Measurements from ENCODE around the gene NFATC1.

NFATC1 gene

DNA sequence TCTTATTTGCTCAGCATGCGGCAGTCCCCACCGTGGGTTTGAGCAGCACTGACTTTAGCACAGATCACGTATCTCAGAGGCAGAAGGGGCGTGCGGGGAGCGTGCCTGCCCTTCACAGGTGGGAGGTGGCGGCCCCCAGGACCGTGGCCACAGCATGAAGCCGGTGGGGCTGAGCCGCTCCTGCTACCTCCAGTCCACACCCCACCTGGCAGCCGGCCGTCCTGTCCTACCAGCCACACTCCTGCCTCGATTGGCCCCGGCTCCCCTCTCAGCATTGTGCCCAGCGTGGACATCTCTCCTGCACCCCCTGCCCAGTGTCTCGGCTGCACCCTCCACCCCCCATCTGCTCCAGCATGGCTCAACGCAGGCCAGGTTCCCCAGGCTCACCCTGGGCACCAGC is 73.6 kb downstream of the NFATC1 start:
- TF ChIP-seq, protein P1, sequence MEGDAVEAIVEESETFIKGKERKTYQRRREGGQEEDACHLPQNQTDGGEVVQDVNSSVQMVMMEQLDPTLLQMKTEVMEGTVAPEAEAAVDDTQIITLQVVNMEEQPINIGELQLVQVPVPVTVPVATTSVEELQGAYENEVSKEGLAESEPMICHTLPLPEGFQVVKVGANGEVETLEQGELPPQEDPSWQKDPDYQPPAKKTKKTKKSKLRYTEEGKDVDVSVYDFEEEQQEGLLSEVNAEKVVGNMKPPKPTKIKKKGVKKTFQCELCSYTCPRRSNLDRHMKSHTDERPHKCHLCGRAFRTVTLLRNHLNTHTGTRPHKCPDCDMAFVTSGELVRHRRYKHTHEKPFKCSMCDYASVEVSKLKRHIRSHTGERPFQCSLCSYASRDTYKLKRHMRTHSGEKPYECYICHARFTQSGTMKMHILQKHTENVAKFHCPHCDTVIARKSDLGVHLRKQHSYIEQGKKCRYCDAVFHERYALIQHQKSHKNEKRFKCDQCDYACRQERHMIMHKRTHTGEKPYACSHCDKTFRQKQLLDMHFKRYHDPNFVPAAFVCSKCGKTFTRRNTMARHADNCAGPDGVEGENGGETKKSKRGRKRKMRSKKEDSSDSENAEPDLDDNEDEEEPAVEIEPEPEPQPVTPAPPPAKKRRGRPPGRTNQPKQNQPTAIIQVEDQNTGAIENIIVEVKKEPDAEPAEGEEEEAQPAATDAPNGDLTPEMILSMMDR (IDR thresholded peaks at IDR 0.05; ENCODE audit: borderline replicate concordance, control extremely low read depth, extremely low read depth, insufficient read depth, missing control alignments), result no peak
- no peak for DNase-seq (ENCODE audit: low spot score)
- in situ Hi-C loops (cut with MboI; ENCODE audit: low sequenced_read_pairs, unreplicated experiment), result no loop called here

DNA sequence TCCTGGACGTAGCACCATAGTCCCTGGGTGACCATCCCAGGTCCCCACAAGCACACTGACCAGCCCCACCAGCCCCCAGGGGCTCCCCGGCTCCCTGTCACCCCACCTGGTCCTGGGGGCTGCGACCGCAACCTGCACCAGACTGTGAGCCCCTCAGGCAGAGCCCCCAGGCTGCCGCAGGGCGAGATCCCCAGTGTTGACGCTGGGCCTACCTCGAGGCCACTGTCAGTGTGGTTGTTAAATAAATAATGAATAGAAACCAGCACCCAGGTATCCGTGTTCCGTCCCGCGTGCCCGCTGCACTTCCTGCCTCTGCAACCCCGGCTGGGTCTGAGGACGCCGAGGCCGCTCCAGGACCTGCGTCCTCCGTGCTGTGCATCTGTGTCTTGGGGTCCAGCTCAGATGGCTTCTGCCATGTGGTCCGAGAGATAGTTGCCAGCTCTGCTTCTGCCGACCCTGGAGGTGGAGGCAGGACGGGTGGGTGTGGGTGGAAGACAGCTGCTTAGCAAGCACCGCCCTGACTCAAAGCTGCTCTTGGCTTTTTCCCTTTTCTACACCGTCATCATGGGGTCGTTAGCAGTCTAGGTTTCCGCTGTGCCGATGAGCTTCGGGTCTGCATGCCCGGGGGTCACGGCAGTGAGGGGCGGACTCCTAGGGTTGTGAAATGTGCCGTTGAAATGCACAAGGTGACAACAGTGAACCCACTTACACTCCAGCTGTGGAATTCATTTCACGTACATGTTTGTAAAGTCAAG is 74.2 kb downstream of the NFATC1 start:
- in situ Hi-C loops (cut with MboI; ENCODE audit: low sequenced_read_pairs, unreplicated experiment), result no loop called here
- TF ChIP-seq, protein P1 (IDR thresholded peaks at IDR 0.05; ENCODE audit: borderline replicate concordance, control extremely low read depth, extremely low read depth, insufficient read depth, missing control alignments), result no peak
- no peak for DNase-seq (ENCODE audit: low spot score)

DNA sequence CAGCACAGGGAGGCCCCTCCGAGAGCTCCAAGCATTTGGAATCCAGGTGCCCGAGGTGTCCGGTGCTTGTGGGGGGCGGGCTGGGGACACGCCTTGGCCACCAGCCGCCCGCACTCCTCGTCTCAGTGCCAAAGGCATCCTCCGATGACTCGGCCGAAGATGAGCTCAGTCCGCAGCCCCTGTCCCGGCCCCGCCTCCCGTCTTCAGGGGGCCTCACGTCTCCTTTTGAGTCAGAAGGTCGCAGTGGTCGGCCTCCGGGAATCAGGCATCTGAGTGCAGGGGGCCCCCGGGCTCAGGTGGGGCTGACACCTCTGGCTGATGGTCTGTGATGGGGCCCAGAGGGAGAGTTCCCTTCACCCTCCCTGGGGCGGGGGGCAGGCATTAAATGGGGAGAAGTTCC is 74.8 kb downstream of the NFATC1 start:
- in situ Hi-C loops (cut with MboI; ENCODE audit: low sequenced_read_pairs, unreplicated experiment), result no loop called here
- TF ChIP-seq, protein P1 (IDR thresholded peaks at IDR 0.05; ENCODE audit: borderline replicate concordance, control extremely low read depth, extremely low read depth, insufficient read depth, missing control alignments), result no peak
- no peak for DNase-seq (ENCODE audit: low spot score)

DNA sequence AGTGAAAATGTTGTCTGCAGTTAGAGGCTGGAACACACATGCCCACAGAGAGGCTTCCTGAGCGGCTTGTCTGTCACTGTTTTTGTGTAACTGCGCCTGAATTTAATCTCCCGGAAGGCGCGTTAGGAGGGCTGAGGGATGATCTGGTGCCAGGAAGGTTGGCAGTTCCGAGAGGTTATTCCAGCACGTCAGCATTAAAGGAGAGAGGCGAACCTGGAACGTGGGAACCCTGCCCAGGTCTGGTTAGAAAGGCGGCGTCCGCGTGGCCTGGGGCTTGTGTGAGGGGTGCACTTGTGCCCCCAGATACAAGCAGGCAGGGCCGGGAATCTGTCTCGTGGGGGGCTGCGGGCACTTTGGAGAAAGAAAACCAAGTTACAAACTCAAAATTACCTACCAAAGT is 75.3 kb downstream of the NFATC1 start:
- in situ Hi-C loops (cut with MboI; ENCODE audit: low sequenced_read_pairs, unreplicated experiment), result no loop called here
- TF ChIP-seq, protein P1 (IDR thresholded peaks at IDR 0.05; ENCODE audit: borderline replicate concordance, control extremely low read depth, extremely low read depth, insufficient read depth, missing control alignments), result no peak

DNA sequence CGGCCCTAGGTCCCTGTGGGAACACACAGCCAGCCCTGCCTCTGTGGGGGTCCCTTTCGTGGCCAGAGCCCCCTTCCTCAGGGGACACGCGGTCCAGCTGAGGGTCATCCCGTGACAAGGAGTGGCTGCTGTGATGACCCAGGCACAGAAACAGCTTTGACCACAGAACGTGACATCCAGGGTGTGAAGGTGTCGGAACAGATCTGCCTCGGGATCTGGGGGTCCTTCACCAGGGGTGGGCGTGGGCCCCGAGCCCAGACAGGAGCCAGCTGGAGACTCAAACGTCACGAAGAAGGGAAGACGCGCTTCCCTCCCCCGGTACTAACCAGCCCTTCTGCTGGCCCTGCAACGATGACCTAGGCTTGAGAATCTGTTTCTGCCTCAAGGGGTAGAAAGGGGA is 75.9 kb downstream of the NFATC1 start:
- DNase-seq (ENCODE audit: low spot score), result no peak
- in situ Hi-C loops (cut with MboI; ENCODE audit: low sequenced_read_pairs, unreplicated experiment), result no loop called here
- TF ChIP-seq, protein P1 (IDR thresholded peaks at IDR 0.05; ENCODE audit: borderline replicate concordance, control extremely low read depth, extremely low read depth, insufficient read depth, missing control alignments), result no peak

More for the DNA sequence above, 75.3 kb downstream of the NFATC1 start:
- no peak for DNase-seq (ENCODE audit: low spot score)

DNA sequence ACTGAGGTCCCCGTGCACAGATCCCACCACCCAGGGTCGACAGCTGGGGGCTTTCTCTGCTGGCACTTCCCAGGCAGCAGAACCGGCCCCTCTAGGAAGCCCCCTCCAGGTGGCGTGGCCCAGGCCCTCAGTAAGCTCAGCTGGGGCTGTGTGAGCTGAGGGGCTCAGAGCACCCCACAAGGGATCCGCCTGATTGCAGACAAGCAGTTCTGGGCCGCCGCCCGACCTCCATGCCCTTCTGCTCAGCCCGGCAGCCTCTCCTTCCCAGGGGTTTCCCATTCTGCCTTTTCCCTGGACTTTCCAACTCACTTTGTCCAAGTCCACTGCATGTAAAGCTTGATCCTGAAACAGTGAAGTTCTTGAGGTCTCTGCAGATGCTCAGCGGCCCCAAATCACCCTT is 76.4 kb downstream of the NFATC1 start:
- no peak for DNase-seq (ENCODE audit: low spot score)
- TF ChIP-seq, protein P1 (IDR thresholded peaks at IDR 0.05; ENCODE audit: borderline replicate concordance, control extremely low read depth, extremely low read depth, insufficient read depth, missing control alignments), result no peak
- in situ Hi-C loops (cut with MboI; ENCODE audit: low sequenced_read_pairs, unreplicated experiment), result no loop called here

Measured in GM13976 (cell line).